GM18517 (cell line): ENCODE measurements around the gene GPBP1.
"Not testable (repeated sequence)": the region's sequence is repeated elsewhere in the genome, so short reads cannot be mapped to it uniquely, and the experiment has no call there.

Experiments used
- ATAC-seq: cut with Tn5 transposase; IDR thresholded peaks from one replicate; pipeline ENCODE4 v1.9.1; 2021; ENCODE audit warnings: mild to moderate bottlenecking, moderate library complexity; ENCODE audit not compliant: unreplicated experiment

GPBP1 gene, protein sequence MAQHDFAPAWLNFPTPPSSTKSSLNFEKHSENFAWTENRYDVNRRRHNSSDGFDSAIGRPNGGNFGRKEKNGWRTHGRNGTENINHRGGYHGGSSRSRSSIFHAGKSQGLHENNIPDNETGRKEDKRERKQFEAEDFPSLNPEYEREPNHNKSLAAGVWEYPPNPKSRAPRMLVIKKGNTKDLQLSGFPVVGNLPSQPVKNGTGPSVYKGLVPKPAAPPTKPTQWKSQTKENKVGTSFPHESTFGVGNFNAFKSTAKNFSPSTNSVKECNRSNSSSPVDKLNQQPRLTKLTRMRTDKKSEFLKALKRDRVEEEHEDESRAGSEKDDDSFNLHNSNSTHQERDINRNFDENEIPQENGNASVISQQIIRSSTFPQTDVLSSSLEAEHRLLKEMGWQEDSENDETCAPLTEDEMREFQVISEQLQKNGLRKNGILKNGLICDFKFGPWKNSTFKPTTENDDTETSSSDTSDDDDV

DNA sequence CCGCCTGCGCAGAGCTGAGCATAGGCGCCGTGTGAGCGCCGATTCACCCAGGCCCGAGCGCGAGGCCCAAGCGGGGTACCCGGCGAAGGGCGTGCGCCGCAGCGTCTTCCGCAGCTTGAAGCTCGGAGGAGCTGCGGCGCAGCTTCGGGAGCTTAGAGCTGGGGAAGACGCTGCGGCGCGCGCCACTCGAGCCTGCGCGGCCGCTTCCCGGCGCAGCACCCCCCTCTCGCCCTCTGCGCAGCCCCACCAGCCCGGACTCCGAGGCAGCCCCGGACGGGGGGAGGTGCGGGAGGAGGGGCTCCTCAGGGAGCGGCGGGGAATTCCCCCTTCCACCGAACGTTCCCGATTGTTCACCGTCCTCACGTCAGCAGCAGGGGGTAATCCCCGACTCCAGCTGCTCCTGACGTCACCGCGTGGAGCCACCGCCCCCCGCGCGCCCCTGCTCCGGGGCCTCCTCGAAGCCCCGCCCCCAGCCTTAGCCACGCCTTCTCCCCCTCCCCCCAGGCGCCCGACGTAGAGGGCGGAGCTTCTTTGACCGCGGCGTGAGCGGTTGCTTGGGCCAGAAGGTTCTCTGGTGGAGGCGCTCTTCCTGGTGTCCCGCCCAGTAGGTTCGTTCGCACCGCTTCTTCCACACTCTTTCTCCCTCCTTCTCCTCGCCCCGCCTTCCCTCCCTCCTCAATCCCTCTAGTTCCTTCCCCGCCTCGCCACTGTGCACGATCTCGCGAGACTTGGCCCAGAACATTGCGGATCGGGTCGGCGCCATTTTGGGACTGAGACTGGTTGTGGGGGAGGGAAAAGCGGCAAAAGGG, at the start of gene GPBP1:
GPBP1 (plus strand) TSS at position 741 of the 809 bp plus-strand sequence. CDS start 40,072 bp downstream, outside the sequence.
- ATAC-seq, result peak; percentile 60

DNA sequence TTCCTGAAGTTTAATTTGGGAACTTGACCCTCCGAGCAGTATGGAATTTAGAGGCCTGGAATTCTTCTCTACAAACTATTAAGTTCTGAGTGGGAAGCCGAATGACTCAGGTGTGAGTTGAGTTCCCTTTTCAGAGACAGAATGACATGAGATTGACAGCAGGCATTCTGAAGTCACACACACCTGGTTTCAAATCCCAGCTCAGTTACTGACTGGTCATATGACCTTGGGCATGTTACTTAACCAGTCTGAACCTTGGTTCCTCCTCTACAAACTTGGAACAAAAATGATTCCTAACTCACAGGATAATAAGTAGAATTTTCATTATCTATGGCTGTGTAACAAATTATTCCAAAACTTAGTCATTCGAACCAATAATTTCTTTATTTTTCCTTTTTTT, 45.5 kb upstream of the GPBP1 start:
- ATAC-seq, result no peak

DNA sequence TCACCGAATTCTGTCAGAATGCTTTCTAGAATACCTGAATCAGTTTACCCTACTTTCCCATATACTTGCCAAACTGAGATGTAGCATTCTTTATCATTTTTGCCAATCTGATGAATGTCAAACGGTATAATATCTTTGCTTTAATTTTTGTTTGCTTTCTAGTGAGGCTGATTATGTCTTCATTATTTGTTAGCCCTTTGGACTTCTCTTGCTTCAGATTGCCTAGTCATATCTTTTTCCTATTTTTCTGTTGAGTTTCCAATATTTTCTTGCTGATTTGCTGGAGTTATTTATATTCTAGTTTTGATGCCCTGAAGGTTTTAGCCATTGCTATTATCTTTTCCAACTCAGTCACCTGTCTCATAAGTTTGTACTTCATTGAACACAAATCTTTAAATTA, 40.3 kb upstream of the GPBP1 start:
- no peak for ATAC-seq

DNA sequence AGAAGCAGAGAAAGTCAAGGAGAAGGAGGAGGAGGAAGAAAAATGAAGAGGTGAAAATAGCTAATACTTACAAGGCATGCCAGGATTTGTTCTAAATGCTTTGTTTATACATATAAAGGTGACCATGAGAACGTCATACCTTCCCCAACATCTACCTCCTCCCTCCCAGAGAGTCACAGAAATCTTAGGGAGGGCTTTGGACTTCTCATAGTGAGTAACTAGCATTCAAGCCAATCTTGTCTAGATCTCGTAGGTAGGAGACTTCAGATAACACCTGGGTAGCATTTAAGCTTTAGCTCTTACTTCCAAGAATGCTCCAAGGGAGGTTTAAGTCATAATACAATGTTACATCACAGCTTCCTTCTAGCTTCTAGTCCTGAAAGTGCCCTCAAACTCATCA, 36.5 kb upstream of the GPBP1 start:
- no peak for ATAC-seq

DNA sequence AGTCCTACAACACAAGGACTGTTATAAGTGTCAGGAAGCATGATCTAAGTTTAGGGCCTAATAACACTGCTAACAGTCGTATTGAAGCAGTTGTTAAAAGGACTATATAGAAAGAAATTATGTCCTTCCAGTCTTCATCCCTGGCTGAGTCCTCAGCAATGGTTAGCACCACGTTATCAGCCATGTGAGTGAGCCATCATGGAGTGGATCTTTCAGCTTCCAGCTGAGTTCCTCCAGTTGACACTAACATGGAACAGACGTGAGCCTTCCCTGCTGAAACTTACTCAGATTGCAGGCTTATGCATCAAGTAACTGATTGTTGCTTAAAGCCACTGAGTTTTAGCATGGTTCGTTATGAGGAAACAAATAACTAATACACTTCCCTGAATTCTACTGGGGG, 21.5 kb upstream of the GPBP1 start:
- ATAC-seq, result no peak

DNA sequence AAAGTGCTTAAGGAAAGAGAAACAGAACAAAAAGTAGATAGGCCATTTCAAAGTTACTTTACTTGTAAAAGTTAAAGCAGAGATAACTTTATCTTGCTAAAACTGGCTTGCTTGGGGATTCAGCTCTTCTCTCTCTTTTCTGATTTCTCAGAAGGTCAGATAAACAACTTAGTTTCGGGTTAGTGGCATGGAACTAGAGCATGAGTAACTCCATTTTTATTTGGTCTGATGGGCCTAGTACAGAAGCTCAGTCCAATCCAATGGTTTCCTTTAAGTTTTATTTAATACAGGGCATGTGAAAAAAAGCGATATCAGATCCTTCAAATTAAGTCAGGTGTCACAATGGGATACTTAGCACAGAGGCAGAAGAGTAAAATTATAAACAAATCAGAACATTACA, 18.8 kb upstream of the GPBP1 start:
- ATAC-seq, result no peak

DNA sequence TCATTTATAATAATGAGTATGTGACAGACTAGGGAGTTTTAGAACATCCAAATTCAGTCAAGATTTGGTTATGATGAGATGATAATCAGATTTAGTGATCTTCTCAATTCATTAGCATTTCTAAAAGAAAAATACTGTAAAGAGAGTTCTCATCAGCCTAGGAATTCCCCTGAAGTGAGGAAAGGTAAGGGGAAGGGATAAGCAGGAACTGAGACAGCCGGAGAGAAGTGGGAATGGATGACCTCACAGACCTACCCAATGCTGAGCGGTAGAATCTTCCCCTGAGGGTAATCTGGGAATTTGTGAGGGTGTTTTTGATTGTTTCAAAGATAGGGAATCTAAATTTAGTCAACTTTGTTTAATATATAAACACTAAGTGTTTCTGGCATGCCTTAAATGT, 16.7 kb upstream of the GPBP1 start:
- ATAC-seq, result no peak

DNA sequence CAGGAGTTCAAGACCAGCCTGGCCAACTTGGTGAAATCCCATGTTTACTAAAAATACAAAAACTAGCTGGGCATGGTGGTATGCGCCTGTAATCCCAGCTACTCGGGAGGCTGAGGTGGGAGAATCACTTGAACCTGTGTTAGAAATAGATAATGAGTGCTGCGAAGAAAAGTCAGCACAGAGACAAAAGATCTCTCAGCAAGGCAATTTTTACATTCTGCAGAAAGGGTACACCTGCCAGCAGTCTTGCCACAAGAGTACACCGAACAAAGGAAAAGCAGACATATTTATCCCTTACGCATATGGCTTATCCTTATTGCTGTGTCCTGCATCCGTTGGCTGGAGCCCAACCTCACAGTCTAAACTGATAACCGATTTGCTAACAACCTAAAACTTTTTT, 16.2 kb upstream of the GPBP1 start:
- no peak for ATAC-seq

DNA sequence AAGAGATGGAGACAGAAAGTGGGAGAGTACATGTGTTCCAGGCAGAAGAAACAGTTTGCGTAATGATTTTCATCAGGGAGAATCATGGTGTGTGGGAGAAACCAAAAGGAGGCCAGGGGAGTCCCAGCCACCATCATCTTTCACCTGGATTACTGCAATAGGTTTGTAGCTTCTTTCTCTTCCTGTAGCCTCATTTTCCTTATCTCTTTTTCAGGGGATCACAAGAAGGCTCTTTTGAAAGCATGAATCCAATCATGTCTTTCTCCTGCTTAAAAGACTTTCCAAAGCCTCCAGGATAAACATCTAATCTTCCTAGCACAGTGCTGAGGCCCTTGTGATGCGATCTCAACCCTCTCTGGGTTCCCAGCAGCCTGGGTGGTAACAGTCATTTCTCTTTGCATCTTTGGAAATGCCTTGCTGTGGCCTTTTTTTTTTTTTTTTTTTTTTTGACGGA, 10.3 kb upstream of the GPBP1 start:
- ATAC-seq, result no peak

DNA sequence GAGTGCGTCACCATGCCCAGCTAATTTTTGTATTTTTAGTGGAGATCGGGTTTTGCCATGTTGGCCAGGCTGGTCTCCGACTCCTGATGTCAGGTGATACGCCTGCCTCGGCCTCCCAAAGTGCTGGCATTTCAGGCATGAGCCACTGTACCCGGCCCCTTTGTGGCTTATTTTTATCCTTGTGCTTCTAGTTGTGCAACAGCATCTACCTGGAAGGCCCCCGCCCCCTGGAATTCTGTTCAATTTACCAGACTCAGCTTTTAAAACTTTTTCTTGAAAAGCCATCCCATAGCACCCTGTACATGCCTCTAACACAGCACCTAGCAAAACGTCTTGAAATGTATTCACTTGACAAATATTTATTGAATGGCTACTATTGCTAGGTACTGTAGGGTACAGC, 9.7 kb upstream of the GPBP1 start:
- ATAC-seq, result no peak

DNA sequence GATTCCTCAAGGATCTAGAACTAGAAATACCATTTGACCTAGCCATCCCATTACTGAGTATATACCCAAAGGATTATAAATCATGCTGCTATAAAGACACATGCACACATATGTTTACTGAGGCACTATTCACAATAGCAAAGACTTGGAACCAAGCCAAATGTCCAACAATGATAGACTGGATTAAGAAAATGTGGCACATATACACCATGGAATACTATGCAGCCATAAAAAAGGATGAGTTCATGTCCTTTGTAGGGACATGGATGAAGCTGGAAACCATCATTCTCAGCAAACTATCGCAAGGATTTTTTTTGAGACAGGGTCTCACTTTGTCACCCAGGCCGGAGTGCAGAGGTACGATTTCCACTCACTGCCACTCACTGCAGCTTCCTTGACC, 8.7 kb upstream of the GPBP1 start:
- ATAC-seq, result not testable (repeated sequence)

DNA sequence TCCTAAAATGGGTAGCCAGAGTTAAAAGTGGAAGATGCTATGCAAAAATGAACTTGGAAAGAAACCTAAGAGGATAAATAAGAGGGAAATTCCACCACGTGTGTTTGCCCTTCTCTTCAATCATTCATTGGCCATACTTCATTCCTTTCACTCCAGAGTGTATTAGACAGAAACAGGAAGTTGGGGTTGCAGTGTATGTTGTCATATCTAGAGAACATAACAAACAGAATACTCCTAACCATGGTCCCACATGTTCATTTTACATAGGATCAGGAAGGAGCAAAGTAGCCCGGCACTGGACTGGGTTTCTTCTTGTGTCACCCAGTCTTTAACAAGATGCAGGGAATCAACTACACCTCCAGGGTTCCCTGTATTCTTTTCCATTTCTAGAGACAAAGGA, 7.6 kb upstream of the GPBP1 start:
- no peak for ATAC-seq

DNA sequence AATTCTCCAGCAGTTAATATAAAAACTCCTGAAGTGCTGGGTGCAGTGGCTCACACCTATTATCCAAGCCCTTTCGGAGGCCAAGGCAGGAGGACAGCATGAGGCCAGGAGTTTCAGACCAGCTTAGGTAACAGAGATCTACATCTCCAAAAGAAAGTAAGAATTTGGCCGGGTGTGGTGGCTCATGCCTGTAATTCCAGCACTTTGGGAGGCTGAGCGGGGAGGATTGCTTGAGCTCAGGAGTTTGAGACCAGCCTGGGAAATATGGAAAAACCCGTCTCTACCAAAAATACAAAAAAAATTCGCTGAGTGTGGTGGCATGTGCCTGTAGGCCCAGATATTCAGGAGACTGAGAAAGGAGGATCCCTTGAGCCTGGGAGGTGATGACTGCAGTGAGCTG, 6.7 kb upstream of the GPBP1 start:
- no peak for ATAC-seq

DNA sequence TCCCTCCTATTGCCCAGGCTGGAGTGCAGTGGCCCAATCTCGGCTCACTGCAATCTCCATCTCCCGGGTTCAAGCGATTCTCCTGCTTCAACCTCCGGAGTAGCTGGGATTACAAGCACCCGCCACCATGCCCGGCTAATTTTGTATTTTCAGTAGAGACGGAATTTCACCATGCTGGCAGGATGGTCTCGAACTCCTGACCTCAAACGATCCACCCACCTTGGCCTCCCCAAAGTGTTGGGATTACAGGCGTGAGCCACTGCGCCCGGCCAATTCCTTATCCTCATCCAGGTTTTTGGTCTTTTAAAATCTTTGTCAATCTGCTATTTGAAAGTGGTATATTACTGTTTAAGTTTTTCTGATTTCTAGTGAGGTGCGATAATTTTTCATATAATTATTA, 3.7 kb upstream of the GPBP1 start:
- not testable (repeated sequence) for ATAC-seq

DNA sequence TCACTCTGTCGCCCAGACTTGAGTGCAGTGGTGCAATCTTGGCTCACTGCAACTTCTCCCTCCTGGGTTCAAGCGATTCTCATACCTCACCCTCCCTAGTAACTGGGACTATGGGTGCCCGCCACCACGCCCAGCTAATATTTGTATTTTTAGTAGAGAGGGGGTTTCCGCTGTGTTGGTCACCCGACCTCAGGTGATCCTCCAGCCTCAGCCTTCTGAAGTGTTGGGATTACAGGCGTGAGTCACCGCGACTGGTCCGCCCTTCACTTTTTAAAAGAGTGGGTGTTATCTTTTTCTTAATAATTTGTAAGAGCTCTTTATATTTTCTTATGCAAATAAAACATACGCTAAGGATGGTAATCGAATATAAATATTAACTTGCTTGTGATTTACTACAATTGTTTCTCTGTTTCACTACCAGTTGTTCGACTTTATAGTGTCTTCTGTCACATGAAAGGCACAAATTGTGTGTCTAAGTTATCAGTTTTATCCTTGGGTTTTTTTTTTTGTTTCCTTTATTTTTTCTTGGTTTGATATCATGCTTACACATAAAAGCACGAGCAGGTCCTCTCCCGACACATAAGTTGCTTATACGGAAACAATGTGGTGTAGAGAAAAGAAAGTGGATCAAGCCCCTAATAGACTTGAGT, 1.9 kb upstream of the GPBP1 start:
- no peak for ATAC-seq

DNA sequence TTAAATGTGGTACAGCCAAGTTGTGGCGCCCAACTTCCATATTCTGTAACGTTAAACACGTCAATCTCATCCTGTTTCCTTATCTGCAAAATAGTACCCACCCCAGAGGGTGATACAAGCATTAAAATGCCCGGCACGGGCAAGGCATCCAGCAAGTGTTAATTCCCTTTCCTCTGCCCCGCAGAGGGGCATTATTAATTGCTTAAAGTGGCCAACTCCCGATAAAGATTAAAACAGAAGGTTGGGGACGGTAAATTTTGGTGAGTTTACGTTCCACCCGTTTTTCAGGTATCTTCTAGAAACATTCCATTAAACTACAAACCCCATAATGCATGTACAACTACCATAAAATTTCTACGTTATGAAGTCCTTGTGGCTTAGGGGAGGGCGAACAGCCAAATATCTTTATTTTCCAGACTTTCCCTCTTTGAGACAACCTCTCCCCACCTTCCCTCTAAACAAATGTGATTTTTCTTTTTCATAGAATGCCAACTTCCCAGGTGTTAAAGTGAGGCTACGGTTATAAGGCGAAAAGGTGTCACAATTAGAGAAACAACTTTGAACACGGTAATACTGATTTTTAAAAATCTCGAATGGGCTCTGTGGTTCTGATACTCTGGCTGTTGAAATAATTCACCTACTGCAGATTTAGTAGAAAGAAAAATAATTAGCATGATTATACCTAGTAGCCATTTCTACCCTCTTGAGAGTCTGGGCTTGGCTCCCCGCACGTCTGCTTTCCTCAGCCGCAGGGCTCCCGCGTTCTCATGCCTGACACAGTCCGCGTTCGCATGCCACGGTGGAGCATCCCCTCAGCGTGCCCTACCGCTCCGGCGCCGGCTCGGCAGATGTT, 1.2 kb upstream of the GPBP1 start:
- no peak for ATAC-seq

DNA sequence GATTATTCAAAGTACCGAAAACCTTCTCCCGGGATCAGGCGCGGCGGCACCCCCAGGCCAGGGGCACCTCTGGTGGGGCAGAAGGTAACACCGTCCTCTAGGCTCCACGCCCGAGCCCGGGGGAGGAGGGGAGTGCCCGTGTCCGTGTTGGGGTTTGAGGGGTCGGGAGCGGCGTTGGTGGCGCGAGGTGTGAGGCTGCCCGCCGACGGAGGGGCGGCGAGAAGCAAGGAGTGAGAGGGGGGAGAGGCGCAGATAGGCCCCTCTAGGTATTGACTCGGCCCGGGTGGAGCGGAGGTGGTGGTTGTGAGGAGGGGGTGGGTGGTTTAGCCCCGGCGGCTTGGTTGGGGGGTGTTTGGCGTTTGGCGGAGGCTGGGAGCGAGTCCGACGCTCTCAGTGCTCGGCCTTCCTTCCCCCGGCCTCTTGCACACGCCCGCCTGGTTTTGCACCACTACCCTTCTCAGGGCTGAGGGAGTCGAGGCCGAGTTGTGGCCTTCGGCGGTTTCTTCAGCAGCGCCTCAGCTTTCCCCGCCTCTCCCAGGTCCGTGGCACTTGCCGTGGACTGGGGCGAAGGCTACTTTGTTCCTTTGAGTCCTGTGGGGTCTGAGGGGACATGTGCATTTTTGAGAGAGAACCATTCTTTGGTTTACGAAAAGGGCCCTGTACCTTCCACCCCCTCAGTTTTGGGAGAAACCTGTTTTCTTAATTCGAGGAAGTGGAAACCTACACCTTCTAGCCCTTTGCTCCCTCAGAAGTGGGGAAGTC, 450 bp downstream of the GPBP1 start:
- ATAC-seq, result no peak

DNA sequence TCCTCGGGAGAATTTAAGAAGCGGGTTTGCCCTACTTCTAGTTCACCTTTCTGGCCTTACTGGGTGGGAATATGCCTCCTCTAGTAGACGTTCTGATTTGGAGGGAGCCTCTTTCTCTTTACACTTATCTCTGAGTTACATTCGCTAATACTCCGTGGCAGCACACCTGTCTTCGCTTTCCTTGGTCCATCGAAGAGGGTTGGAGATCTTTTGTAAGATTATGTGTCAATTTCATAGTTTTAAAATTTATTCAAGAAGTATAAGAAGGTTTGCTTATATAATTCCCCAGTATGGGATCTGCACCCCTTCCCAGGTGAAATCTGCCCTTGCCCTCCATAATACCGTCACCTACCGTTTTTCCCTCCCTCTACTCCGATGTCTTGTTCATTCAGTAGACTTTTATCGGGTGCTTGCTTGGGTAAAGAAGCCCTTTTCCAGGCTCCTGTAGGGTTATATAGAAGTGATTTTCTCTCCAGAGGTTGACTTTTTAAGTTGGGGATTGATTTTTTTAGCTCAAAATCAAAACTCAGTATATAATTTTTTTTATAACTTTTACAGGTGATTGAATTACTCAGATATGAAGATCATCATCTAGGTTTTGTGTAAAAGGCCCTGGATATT, 1.1 kb downstream of the GPBP1 start:
- ATAC-seq, result no peak

DNA sequence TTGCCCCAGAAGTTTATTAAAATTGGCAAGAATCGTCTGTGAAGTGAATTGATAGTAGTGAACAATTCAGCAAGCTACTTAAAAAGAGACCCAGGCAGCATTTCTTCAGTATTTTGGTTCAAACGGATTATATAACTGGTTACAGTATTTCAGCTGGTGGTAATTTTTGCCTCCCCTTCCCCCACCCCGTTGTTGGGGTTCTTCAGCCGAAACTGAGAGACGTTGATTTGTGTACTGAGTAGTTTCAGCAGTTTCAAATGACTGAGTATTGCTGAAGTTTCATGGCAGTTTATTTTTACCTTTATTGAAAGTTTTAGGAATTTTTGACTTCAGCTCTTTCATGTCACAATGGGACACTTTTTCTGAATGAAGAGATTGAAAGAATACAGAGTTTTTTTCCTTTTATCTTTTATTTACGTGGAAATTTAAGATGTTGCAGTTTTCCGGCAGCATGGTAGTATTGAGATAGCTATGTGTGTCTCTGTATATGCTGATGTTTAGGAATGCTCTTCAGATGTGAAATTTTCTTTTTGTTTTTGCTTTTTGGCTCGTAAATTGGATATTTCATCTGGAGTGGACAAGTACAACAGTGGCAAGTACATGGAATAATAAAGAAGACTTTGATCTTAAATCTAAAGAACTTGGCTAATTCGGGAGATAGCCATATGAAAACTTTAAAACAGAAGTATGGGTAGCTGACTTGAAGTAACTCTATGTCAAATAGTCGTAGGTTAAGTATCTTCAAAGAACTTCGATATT, 1.9 kb downstream of the GPBP1 start:
- peak; percentile 21 for ATAC-seq
